ENCODE results near the gene MAMLD1. TPM values are rescaled to one million over a fixed set of nuclear protein-coding genes. Genes with fewer than 3 reads are reported as not detected.

MAMLD1 gene
- polyA plus RNA-seq, 3 donors from 2014 or later, result 0.61 TPM; not detected in 2

DNA sequence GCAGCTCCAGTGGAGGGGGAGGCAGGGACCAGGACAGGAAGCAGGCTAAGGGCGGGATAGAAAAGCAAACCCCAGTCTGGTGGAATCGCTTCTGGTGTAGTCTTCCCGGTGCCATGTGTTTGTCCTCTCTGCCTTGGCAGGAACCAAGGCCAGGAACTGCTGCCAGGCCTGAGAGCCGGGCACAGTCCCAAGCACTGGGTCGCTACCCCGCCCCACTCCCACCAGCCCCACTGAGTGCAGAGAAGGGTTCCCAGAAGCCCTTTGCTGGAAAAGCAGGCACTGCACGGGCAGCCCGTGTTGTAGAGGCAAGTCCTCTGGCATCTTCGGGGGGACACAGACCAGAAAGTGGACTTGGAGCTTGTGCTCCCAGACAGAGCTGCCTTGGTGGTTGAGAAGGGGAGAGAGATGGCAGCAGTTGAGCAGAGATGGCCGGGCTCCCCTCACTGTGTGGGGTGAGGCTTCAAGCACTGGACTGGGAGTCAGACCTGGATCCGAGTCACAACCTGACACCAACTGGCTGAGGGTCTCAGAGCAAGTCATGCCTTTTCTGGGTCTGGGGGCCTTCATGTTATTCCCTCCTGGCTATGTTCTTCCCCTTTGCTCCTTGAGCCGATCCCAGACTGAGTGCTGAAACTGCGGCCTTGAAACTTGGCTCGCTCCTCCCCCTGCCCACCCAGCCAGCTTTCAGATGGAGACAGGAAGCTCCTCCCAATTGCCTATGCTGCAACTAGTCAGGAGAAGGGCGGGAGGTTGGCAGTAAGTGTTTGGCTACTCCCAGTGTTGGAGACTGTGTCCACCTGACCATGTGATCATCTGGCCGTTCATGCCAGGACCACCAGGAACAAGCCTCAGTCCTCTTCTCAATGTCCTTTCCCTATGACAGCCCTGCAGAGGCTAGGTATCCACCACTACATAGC is 145.6 kb downstream of the MAMLD1 start:
- no peaks in the 10 kb centered on the region for H3K36me3 Mint-ChIP-seq
- no peak overlapping the region for H3K4me3 Mint-ChIP-seq
- no peaks in the 10 kb centered on the region for H3K4me1 Mint-ChIP-seq
- no peaks in the 10 kb centered on the region for H3K9me3 Mint-ChIP-seq
- peaks cover 2 to 9% (median 3%) of the 10 kb centered on the region in 3 donors for H3K27me3 Mint-ChIP-seq (ENCODE audit: low read depth in 3 of 3)
- no peak for DNase-seq
- H3K27ac Mint-ChIP-seq, result no peak overlapping the region

GRCh38 chrX:150509703-150510102 is 146.6 kb downstream of the MAMLD1 start:
- H3K36me3 Mint-ChIP-seq, result no peaks in the 10 kb centered on the region
- H3K27me3 Mint-ChIP-seq (ENCODE audit: low read depth in 3 of 3), result peaks cover 2 to 6% (median 3%) of the 10 kb centered on the region in 3 donors
- no peak overlapping the region for H3K27ac Mint-ChIP-seq
- H3K4me3 Mint-ChIP-seq, result no peak overlapping the region
- H3K9me3 Mint-ChIP-seq, result no peaks in the 10 kb centered on the region
- H3K4me1 Mint-ChIP-seq, result no peaks in the 10 kb centered on the region
- no peak for DNase-seq

GRCh38 chrX:150512461-150512901 is 149.4 kb downstream of the MAMLD1 start:
- Mint-ChIP-seq H3K36me3 (no peaks in the 10 kb centered on the region), H3K4me3 (no peak overlapping the region), H3K9me3 (no peaks in the 10 kb centered on the region), H3K27me3 (ENCODE audit: low read depth in 3 of 3) (peaks cover 2 to 6% (median 5%) of the 10 kb centered on the region in 3 donors), H3K27ac (no peak overlapping the region), H3K4me1 (no peaks in the 10 kb centered on the region)
- no peak for DNase-seq

- Mint-ChIP-seq H3K9me3 (no peaks in the 10 kb centered on the region), H3K36me3 (no peaks in the 10 kb centered on the region), H3K4me1 (no peaks in the 10 kb centered on the region), H3K27me3 (ENCODE audit: low read depth in 3 of 3) (peaks cover 2 to 6% (median 5%) of the 10 kb centered on the region in 3 donors), H3K27ac (no peak overlapping the region), H3K4me3 (no peak overlapping the region)
- no peak for DNase-seq
Observed at GRCh38 chrX:150513544-150513943, 150.4 kb downstream of the MAMLD1 start.

GRCh38 chrX:150514462-150514861 is 151.3 kb downstream of the MAMLD1 start:
- H3K4me3 Mint-ChIP-seq, result no peak overlapping the region
- DNase-seq, result no peak
- H3K27ac Mint-ChIP-seq, result no peak overlapping the region
- no peaks in the 10 kb centered on the region for H3K9me3 Mint-ChIP-seq
- H3K4me1 Mint-ChIP-seq, result no peaks in the 10 kb centered on the region
- no peaks in the 10 kb centered on the region for H3K36me3 Mint-ChIP-seq
- H3K27me3 Mint-ChIP-seq (ENCODE audit: low read depth in 3 of 3), result peaks cover 2 to 6% (median 5%) of the 10 kb centered on the region in 3 donors

GRCh38 chrX:150515801-150516200 is 152.7 kb downstream of the MAMLD1 start:
- no peaks in the 10 kb centered on the region for H3K4me1 Mint-ChIP-seq
- no peaks in the 10 kb centered on the region for H3K9me3 Mint-ChIP-seq
- DNase-seq, result no peak
- no peak overlapping the region for H3K27ac Mint-ChIP-seq
- no peak overlapping the region for H3K4me3 Mint-ChIP-seq
- H3K36me3 Mint-ChIP-seq, result no peaks in the 10 kb centered on the region
- H3K27me3 Mint-ChIP-seq (ENCODE audit: low read depth in 3 of 3), result peaks cover 0 to 8% (median 5%) of the 10 kb centered on the region in 3 donors

DNA sequence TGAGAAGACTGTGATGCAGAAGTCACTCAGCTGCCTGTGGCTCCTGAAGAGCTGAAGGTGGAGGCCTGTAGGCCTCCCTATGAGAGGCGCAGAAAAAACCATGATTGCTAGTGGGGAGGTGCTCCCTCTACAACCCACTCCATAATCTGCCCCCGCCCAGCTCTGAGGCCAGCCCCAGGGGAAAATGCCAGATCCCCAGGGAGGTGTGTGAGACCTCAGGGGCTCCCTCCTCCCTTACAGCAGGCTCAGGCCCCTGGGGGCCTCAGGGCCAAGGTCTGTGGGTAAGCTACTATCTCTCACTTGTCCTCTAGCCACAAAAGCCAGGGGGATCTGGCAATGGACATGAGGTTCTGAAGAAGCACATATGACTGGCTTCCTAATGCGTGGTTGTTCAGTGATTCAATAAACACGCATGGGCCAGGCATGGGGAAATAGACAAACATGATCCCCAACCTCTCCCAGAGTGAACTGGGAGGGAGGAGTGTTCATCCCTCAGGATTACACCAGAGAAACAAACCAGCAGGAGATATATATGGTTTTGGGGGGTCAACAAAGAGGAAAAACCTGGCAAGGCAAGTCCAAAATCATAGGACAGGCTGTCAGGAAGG is 154.3 kb downstream of the MAMLD1 start:
- H3K27ac Mint-ChIP-seq, result no peak overlapping the region
- no peaks in the 10 kb centered on the region for H3K9me3 Mint-ChIP-seq
- no peak for DNase-seq
- H3K4me1 Mint-ChIP-seq, result no peaks in the 10 kb centered on the region
- no peaks in the 10 kb centered on the region for H3K36me3 Mint-ChIP-seq
- H3K27me3 Mint-ChIP-seq (ENCODE audit: low read depth in 3 of 3), result peaks cover 0 to 7% (median 4%) of the 10 kb centered on the region in 3 donors
- no peak overlapping the region for H3K4me3 Mint-ChIP-seq

DNA sequence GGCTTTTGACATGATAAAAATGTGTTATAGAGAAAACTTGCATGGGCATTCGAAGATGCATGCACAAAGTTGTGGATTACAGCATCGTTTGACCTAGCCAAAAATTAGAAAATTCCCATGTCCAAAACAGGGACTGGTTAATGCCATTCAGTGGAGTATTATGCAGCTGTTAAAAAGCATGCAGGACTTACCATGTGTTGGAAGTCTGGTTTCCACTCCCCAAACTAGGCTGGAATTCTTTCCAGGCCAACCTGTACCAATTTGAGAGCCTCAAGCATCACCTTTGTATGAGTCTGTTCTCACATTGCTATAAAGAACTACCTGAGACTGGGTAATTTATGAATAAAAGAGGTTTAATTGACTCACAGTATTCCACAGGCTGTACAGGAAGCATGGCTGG is 159.4 kb downstream of the MAMLD1 start:
- Mint-ChIP-seq H3K27me3 (ENCODE audit: low read depth in 3 of 3) (peaks cover 1 to 2% (median 2%) of the 10 kb centered on the region in 3 donors), H3K36me3 (no peaks in the 10 kb centered on the region), H3K4me3 (no peak overlapping the region), H3K9me3 (no peaks in the 10 kb centered on the region), H3K4me1 (no peaks in the 10 kb centered on the region), H3K27ac (no peak overlapping the region)
- DNase-seq, result no peak

GRCh38 chrX:150525061-150525919 is 162.2 kb downstream of the MAMLD1 start:
- no peak overlapping the region for H3K4me3 Mint-ChIP-seq
- no peaks in the 10 kb centered on the region for H3K9me3 Mint-ChIP-seq
- no peak for DNase-seq
- H3K27ac Mint-ChIP-seq, result no peak overlapping the region
- no peaks in the 10 kb centered on the region for H3K4me1 Mint-ChIP-seq
- H3K36me3 Mint-ChIP-seq, result no peaks in the 10 kb centered on the region
- H3K27me3 Mint-ChIP-seq (ENCODE audit: low read depth in 3 of 3), result peaks cover 0 to 2% (median 2%) of the 10 kb centered on the region in 3 donors

- Mint-ChIP-seq H3K27me3 (ENCODE audit: low read depth in 3 of 3) (peaks cover 0 to 2% (median 2%) of the 10 kb centered on the region in 3 donors), H3K4me1 (no peaks in the 10 kb centered on the region), H3K9me3 (no peaks in the 10 kb centered on the region), H3K36me3 (no peaks in the 10 kb centered on the region), H3K4me3 (no peak overlapping the region), H3K27ac (no peak overlapping the region)
- DNase-seq, result no peak
Observed at GRCh38 chrX:150526692-150527091, 163.6 kb downstream of the MAMLD1 start.

GRCh38 chrX:150527108-150527507 is 164.0 kb downstream of the MAMLD1 start:
- Mint-ChIP-seq H3K36me3 (no peaks in the 10 kb centered on the region), H3K4me3 (no peak overlapping the region), H3K4me1 (no peaks in the 10 kb centered on the region), H3K27ac (no peak overlapping the region), H3K27me3 (ENCODE audit: low read depth in 3 of 3) (peaks cover 0 to 4% (median 2%) of the 10 kb centered on the region in 3 donors), H3K9me3 (no peaks in the 10 kb centered on the region)
- DNase-seq, result no peak

DNA sequence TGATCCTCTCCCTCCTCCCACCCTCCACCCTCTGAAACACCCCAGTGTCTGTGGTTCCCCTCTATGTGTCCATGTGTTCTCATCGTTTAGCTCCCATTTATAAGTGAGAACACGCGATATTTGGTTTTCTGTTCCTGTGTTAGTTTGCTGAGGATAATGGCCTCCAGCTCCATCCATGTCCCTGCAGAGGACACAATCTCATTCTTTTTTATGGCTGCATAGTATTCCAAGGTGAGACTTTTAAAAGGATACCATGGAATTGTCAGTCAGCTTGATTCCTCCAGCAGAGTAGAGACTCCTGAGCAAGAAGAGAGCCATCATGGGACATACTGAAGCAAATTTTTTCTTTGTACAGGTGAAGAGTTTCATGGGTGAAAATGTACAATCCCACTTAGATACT is 166.5 kb downstream of the MAMLD1 start:
- H3K27ac Mint-ChIP-seq, result no peak overlapping the region
- DNase-seq, result no peak
- H3K9me3 Mint-ChIP-seq, result peaks cover 0 to 2% (median 0%) of the 10 kb centered on the region in 6 donors
- no peaks in the 10 kb centered on the region for H3K36me3 Mint-ChIP-seq
- peaks cover 0 to 5% (median 2%) of the 10 kb centered on the region in 3 donors for H3K27me3 Mint-ChIP-seq (ENCODE audit: low read depth in 3 of 3)
- no peaks in the 10 kb centered on the region for H3K4me1 Mint-ChIP-seq
- no peak overlapping the region for H3K4me3 Mint-ChIP-seq

DNA sequence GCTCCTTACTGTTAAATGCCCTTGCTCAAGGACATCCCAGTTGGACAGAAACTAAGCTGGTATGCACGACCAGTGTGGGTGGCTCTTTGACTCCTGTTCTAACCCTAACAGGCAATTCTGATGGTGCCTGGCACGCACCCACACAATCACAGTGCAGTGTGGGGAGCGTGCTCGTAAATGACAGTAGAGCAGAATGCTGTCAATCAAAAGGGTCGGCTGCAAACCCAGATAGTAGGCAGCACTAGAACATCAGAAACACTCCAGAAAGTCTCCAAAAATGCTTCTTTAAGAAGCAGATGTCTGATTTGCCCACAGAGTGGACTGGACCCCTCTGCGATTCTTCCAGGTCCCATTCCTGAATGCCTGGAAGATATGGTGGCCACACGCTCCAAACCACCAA is 167.7 kb downstream of the MAMLD1 start:
- DNase-seq, result no peak
- Mint-ChIP-seq H3K4me1 (no peaks in the 10 kb centered on the region), H3K27ac (no peak overlapping the region), H3K27me3 (ENCODE audit: low read depth in 3 of 3) (peaks cover 0 to 6% (median 2%) of the 10 kb centered on the region in 3 donors), H3K9me3 (peaks cover 0 to 3% (median 0%) of the 10 kb centered on the region in 6 donors), H3K4me3 (no peak overlapping the region), H3K36me3 (no peaks in the 10 kb centered on the region)
